K562 (cell line): ENCODE results near the gene DIRAS3. TPM values are rescaled to one million over a fixed set of nuclear protein-coding genes. Genes with fewer than 3 reads are reported as not detected.
A peak's percentile ranks its signal among the peaks of the same experiment; 100 is the strongest.

Experiments used
- ATAC-seq: fragments of 200-7000 bp; cut with Tn5 transposase; 3 replicates; pipeline ENCODE4 v1.9.1; 2020; ENCODE audit warnings: moderate library complexity
- BruUV-seq: library from RNA; stranded (reverse); fragments of 400-500 nt; replicated peaks from 2 replicates; lab custom pipeline; 2021; lab: Mats Ljungman, UMichigan
- CTCF ChIA-PET: fragments of 300-600 bp; formaldehyde crosslinking; extraction: SDS; loops from one replicate; lab custom pipeline; 2021; ENCODE audit warnings: low intra/inter-chr PET ratio; lab: Yijun Ruan, JAX
- POLR2A ChIA-PET: fragments of 300-600, 350-650 bp; sonication (Branson Sonifier 250); formaldehyde crosslinking; extraction: SDS; loops from one replicate; lab custom pipeline; 2021; ENCODE audit warnings: antibody characterized with exemption, inconsistent platforms; lab: Yijun Ruan, JAX
- DNase-seq, 4 experiments: peaks; one replicate each; pipeline versions ENCODE4 v3.0.0 to v3.0.0-alpha.2; 2011 to 2018; ENCODE audit warnings: low spot score in 3 of 4, mixed read lengths in 3 of 4; ENCODE audit errors: extremely low read depth in 1 of 4
- FAIRE-seq: peaks from 2 replicates; lab custom pipeline; 2011; peaks lifted over from hg19 to GRCh38; lab: Jason Lieb, UNC
- H2AFZ ChIP-seq: 2 replicates; pipeline ENCODE4 v1.6.0; 2011; ENCODE audit warnings: low read depth, low read length, control low read depth, inconsistent platforms
- H3K27ac ChIP-seq: fragments of 200-600 bp; 3 replicates; pipeline ENCODE4 v1.8.0; 2011; ENCODE audit warnings: low read depth, mild to moderate bottlenecking, control low read depth, inconsistent platforms, low read length, moderate library complexity, mixed read lengths; ENCODE audit errors: extremely low read depth
- H3K27me3 ChIP-seq, 2 experiments: fragments of 300-600 bp in 1 of 2; 2 replicates in 1 of 2; 3 replicates in 1 of 2; pipeline versions ENCODE4 v1.6.0 to v1.8.0; 2011; ENCODE audit warnings: inconsistent platforms in 2 of 2, low read length in 2 of 2, mild to moderate bottlenecking in 1 of 2, mixed read lengths in 1 of 2, moderate library complexity in 1 of 2; ENCODE audit not compliant: control insufficient read depth in 2 of 2, insufficient read depth in 2 of 2
- H3K36me3 ChIP-seq: fragments of 300-600 bp; 3 replicates; pipeline ENCODE4 v1.8.0; 2011; ENCODE audit warnings: mild to moderate bottlenecking, low read length, inconsistent platforms; ENCODE audit not compliant: control insufficient read depth, insufficient read depth
- H3K4me1 ChIP-seq, 2 experiments: fragments of 200-600 bp in 1 of 2; replicated peaks in 1 of 2; 2 replicates in 1 of 2; 3 replicates in 1 of 2; pipeline versions ENCODE4 v1.5.1 to v1.8.0; 2011; ENCODE audit warnings: inconsistent platforms in 2 of 2, low read length in 2 of 2, mild to moderate bottlenecking in 1 of 2, mixed read lengths in 1 of 2, moderate library complexity in 1 of 2; ENCODE audit not compliant: control insufficient read depth in 2 of 2, insufficient read depth in 2 of 2
- H3K4me2 ChIP-seq: 2 replicates; pipeline ENCODE4 v1.6.1; 2011; ENCODE audit warnings: low read length, control low read depth, inconsistent platforms, mixed read lengths; ENCODE audit not compliant: insufficient read depth
- H3K4me3 ChIP-seq: fragments of 200-600 bp; sonication (generic), shearing (Covaris generic); 2 replicates; pipeline ENCODE4 v1.5.1; 2016; ENCODE audit warnings: control low read depth, inconsistent platforms
- H3K79me2 ChIP-seq: fragments of 200-600 bp; 3 replicates; pipeline ENCODE4 v1.8.0; 2011; ENCODE audit warnings: low read length, inconsistent platforms; ENCODE audit not compliant: control insufficient read depth, insufficient read depth
- H3K9ac ChIP-seq, 2 experiments: 2 replicates each; pipeline versions ENCODE4 v1.6.0 to v1.6.1; 2011; ENCODE audit warnings: low read depth in 2 of 2, low read length in 2 of 2, control low read depth in 1 of 2, inconsistent platforms in 1 of 2, mild to moderate bottlenecking in 1 of 2, mixed read lengths in 1 of 2; ENCODE audit not compliant: insufficient read depth in 1 of 2
- H3K9me1 ChIP-seq: one replicate; pipeline ENCODE4 v1.6.0; 2011; ENCODE audit warnings: inconsistent platforms, mild to moderate bottlenecking, low read length, moderate library complexity; ENCODE audit not compliant: control insufficient read depth, insufficient read depth
- H3K9me3 ChIP-seq: replicated peaks from 2 replicates; pipeline ENCODE4 v1.5.1; 2011; ENCODE audit warnings: low read depth, low read length, inconsistent platforms; ENCODE audit not compliant: control insufficient read depth, insufficient read depth
- H4K20me1 ChIP-seq: replicated peaks from 2 replicates; pipeline ENCODE4 v1.6.1; 2011; ENCODE audit warnings: low read length, inconsistent platforms, mixed read lengths; ENCODE audit not compliant: control insufficient read depth, insufficient read depth
- BCOR ChIP-seq: fragments of 450-650 bp; IDR thresholded peaks from 2 replicates; pipeline ENCODE4 v1.6.1; 2016
- BRD4 ChIP-seq: fragments of 200-600 bp; sonication (generic); IDR thresholded peaks from 2 replicates; pipeline ENCODE4 v1.6.1; 2017; ENCODE audit warnings: inconsistent platforms
- CHD4 ChIP-seq: fragments of 200-600 bp; sonication (generic); IDR thresholded peaks from 3 replicates; pipeline ENCODE4 v1.6.1; 2012; ENCODE audit warnings: low read depth, mild to moderate bottlenecking, mixed read lengths, low read length, inconsistent platforms; ENCODE audit not compliant: insufficient read depth, insufficient replicate concordance, poor library complexity, severe bottlenecking
- MLX ChIP-seq, 2 experiments: fragments of 450-650 bp in 1 of 2; sonication (generic) in 1 of 2; formaldehyde crosslinking; conservative IDR thresholded peaks; 2 replicates each; pipeline versions ENCODE4 v1.4.0 to v1.8.1; 2020 to 2022; ENCODE audit warnings: mild to moderate bottlenecking in 1 of 2, missing genetic modification reagents in 1 of 2
- PHF20 ChIP-seq: fragments of 450-650 bp; IDR thresholded peaks from 2 replicates; pipeline ENCODE4 v1.6.1; 2018; ENCODE audit not compliant: partially characterized antibody
- PHF8 ChIP-seq: fragments of 200-600 bp; sonication (generic); IDR thresholded peaks from 2 replicates; pipeline ENCODE4 v1.6.1; 2012; ENCODE audit warnings: mixed run types, mild to moderate bottlenecking, inconsistent platforms, low read length, moderate library complexity, borderline replicate concordance
- POU5F1 ChIP-seq: fragments of 150-350 bp; IDR thresholded peaks from 2 replicates; pipeline ENCODE4 v1.6.1; 2014; ENCODE audit warnings: borderline replicate concordance, low read length, low read depth, mild to moderate bottlenecking; ENCODE audit not compliant: partially characterized antibody
- USF2 ChIP-seq: sonication (generic); formaldehyde crosslinking; IDR thresholded peaks from 2 replicates; pipeline ENCODE4 v1.5.0; 2020; ENCODE audit warnings: missing genetic modification reagents
- ZNF41 ChIP-seq: fragments of 250-450 bp; sonication (Bioruptor Pico); conservative IDR thresholded peaks from 2 replicates; pipeline ENCODE4 v1.4.0; 2020; ENCODE audit warnings: mild to moderate bottlenecking
- WGBS: fragments of 100-300 bp; shearing (Covaris generic); methylation state at CpG from one replicate; pipeline ENCODE4 v1.1.6; 2016; ENCODE audit warnings: low coverage, mixed read lengths; ENCODE audit not compliant: insufficient coverage; ENCODE audit errors: missing lambda C conversion rate; 5-methylcytosine and 5-hydroxymethylcytosine counted together
- in situ Hi-C: fragments of 300-500 bp; cut with MboI; formaldehyde crosslinking; loops from 4 replicates; pipeline ENCODE4 v1.15.0; 2018; ENCODE audit warnings: inconsistent platforms, mixed read lengths
- intact Hi-C: fragments of 100-400 bp; cut with micrococcal nuclease; formaldehyde crosslinking; loops from 2 replicates; pipeline ENCODE4 v1.14.2; 2022
- polyA plus RNA-seq, 8 experiments: library from polyadenylated mRNA; depleted of rRNA in 4 of 8; stranded (reverse) in 5 of 8; unstranded in 3 of 8; fragments of >200 nt; fragmentation: Nextera tagmentation in 2 of 8; fragmentation: Illumina TruSeq in 1 of 8; extraction: Ambion mirVana in 2 of 8; extraction: Trizol in 1 of 8; gene quantifications; 2 replicates each; pipeline versions ENCODE4 v1.2.1 to v1.2.3, GENCODE V29; 2011 to 2014; ENCODE audit warnings: inconsistent platforms in 1 of 8, missing spikeins in 1 of 8
- total RNA-seq, 7 experiments: library from RNA; depleted of rRNA in 6 of 7; stranded (reverse); fragments of >200 nt in 6 of 7; fragmentation: Illumina TruSeq in 2 of 7; extraction: Trizol in 2 of 7; gene quantifications; 2 replicates each; pipeline versions ENCODE4 v1.2.1 to v1.2.3, GENCODE V29; 2011 to 2021; ENCODE audit warnings: low replicate concordance in 1 of 7

Gene DIRAS3
- total and polyA plus RNA-seq, 9 of the 15 experiments (the other 6 are each of a cell fraction or from before 2014, with no cell fraction given) = 7.9 to 96.1 (median 41.7) TPM

DNA sequence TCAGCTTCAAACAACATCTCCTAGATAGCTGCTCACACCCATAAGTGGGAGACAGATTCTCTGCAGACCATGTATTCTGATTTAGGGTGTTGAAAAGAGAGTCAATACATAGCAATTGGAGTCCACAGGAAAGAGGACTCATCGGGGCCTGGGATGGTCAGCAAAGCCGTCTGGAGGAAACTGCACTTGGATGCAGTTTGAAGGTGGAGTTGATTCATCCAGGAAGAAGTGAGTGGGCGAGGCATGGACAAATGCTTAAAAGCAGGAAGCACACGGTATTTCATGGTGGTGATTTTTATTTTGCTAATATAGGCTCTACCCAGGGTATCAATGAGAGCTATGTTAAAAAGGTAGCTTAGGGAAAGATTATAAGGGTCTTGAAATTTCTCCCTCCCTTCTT lies 36.8 kb upstream of the DIRAS3 start:
- no peak overlapping the region for H2AFZ ChIP-seq
- no peak overlapping the region for H3K27ac ChIP-seq
- H3K79me2 ChIP-seq = no peaks in the 10 kb centered on the region
- no peak overlapping the region for H3K4me3 ChIP-seq
- ChIA-PET CTCF (no interaction called here), POLR2A (interaction anchor here (0.6 to 0.7 kb wide), 2 partner anchors 32 to 306 kb away, joined by 3 to 5 read pairs; no protein-coding TSS in a partner anchor)
- ATAC-seq = no peak
- no peaks in the 10 kb centered on the region for H3K36me3 ChIP-seq
- no peak overlapping the region for H3K9ac ChIP-seq
- no peak overlapping the region for H3K4me2 ChIP-seq
- no TSS peak for BruUV-seq
- TF ChIP-seq BCOR (no peak), PHF8 (no peak), POU5F1 (no peak), ZNF41 (no peak)
- H3K9me1 ChIP-seq = no peaks in the 10 kb centered on the region
- no peak for DNase-seq
- H4K20me1 ChIP-seq = no peaks in the 10 kb centered on the region
- WGBS = 3% methylated on average over 4 of the region's 4 CpGs
- intact Hi-C loops = no loop called here
- no peaks in the 10 kb centered on the region for H3K9me3 ChIP-seq
- in situ Hi-C loops = no loop called here
- H3K4me1 ChIP-seq = no peaks in the 10 kb centered on the region
- H3K27me3 ChIP-seq = no peaks in the 10 kb centered on the region
- FAIRE-seq = no peak

DNA sequence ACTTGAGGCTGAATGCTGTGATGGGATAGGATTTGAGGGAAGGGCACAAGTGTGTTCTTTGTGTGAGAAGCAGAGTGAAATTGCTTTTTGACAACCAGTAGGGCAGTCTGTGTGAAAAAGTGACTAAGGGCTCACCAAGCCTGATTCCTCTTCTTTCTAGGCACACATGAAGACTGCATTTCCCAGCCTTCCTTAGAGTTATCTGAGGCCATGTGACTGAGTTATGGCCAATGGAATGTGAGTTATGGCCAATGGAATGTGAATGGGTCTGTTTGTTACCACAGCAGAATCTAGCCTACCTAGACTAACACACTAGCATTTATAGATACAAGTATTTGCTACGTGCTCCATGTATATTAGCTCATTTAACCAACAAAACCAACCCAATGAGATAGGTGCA lies 35.3 kb upstream of the DIRAS3 start:
- Histone ChIP-seq H3K4me1 (no peaks in the 10 kb centered on the region), H2AFZ (no peak overlapping the region), H3K4me2 (no peak overlapping the region), H3K79me2 (no peaks in the 10 kb centered on the region), H3K27ac (no peak overlapping the region), H3K36me3 (no peaks in the 10 kb centered on the region)
- FAIRE-seq (no peak), ATAC-seq (no peak), DNase-seq (no peak)
- no TSS peak for BruUV-seq
- POLR2A ChIA-PET = no interaction called here
- TF ChIP-seq BRD4 (no peak), PHF20 (no peak), CHD4 (no peak), USF2 (peak; percentile 54; the same call in 1 of the 2 replicates), MLX (CRISPR knock-in tag; conservative IDR thresholded peaks at IDR 0.05) (no peak)
- TF ChIP-seq, all 486 proteins: peak for 1
- no peaks in the 10 kb centered on the region for H3K9me1 ChIP-seq
- CTCF ChIA-PET = no interaction called here
- H3K27me3 ChIP-seq = no peaks in the 10 kb centered on the region
- H3K9ac ChIP-seq = no peak overlapping the region
- 0% methylated on average over 1 of the region's 1 CpG for WGBS
- in situ Hi-C loops (no loop called here), intact Hi-C loops (no loop called here)
- H4K20me1 ChIP-seq = no peaks in the 10 kb centered on the region
- H3K9me3 ChIP-seq = no peaks in the 10 kb centered on the region
- H3K4me3 ChIP-seq = no peak overlapping the region
